ENCODE measurements around the gene CX3CR1.

GRCh38 chr3:39286771-39287170 is 6.9 kb upstream of the CX3CR1 start:
- TF ChIP-seq ZSCAN30 (tag by site-specific recombination; IDR thresholded peaks at IDR 0.05) (no peak), ZNF513 (tag by site-specific recombination; IDR thresholded peaks at IDR 0.05) (no peak), CTCF (tag by site-specific recombination; IDR thresholded peaks at IDR 0.05) (no peak), ZNF707 (tag by site-specific recombination; IDR thresholded peaks at IDR 0.05) (no peak), KLF8 (tag by site-specific recombination; IDR thresholded peaks at IDR 0.05) (no peak)
